GM20000 (cell line): ENCODE results near the gene TTC13.

Experiments
- DNase-seq: peaks from one replicate; pipeline ENCODE4 v3.0.0; 2012; ENCODE audit warnings: low spot score
- CTCF ChIP-seq: IDR thresholded peaks from 2 replicates; pipeline ENCODE4 v1.5.1; 2012; ENCODE audit warnings: mild to moderate bottlenecking, control low read depth; ENCODE audit errors: extremely low read depth, missing control alignments

Gene TTC13

DNA sequence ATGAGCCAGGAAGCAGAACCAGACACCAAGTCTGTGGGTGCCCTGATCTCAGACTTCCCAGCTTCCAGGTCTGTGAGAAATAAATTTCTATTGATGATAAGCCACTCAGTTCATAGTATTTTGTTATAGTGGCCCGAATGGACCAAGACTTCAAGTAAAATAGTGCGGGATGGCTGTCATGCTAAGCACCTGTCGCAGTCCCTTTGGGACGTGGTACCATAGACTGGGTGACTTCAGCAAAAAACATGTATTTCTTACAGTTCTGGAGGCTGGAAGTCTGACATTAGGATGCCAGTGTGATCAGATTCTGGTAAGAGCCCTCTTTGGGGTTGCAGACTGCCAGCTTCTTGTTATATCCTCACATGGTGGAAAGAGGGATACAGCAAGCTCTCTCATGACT lies 107.7 kb downstream of the TTC13 start:
- DNase-seq: no peak
- TF ChIP-seq CTCF: no peak

- no peak for TF ChIP-seq CTCF
- no peak for DNase-seq
Measured at GRCh38 chr1:230869500-230869899, 109.2 kb downstream of the TTC13 start.

- DNase-seq: peak; percentile 62
Measured at GRCh38 chr1:230868736-230869385, 109.8 kb downstream of the TTC13 start.

GRCh38 chr1:230867903-230868735 lies 110.5 kb downstream of the TTC13 start, which contains the start of gene C1orf198:
C1orf198 (minus strand) TSS chr1:230868521; CDS start chr1:230868512, 9 bp downstream.
- DNase-seq: peak; percentile 94
- TF ChIP-seq CTCF: no peak

More at GRCh38 chr1:230868736-230869385, 109.8 kb downstream of the TTC13 start:
- no peak for TF ChIP-seq CTCF

GRCh38 chr1:230867101-230867902 lies 111.4 kb downstream of the TTC13 start:
- TF ChIP-seq CTCF: no peak
- DNase-seq: no peak

GRCh38 chr1:230866171-230867070 lies 112.2 kb downstream of the TTC13 start:
- no peak for TF ChIP-seq CTCF
- DNase-seq: no peak
